Heart left ventricle (tissue), 16 donors: ENCODE data around the gene EXD3. TPM values are rescaled to one million over a fixed set of nuclear protein-coding genes. Genes with fewer than 3 reads are reported as not detected.
A peak's percentile ranks its signal among the peaks of the same experiment; 100 is the strongest.

Experiments
- ATAC-seq, 4 donors: fragments of 200-7000 bp; cut with Tn5 transposase; one replicate each; pipeline ENCODE4 v1.9.1; 2020 to 2022; ENCODE audit warnings: moderate library complexity in 4 of 4, mild to moderate bottlenecking in 3 of 4, moderate number of reproducible peaks in 1 of 4
- DNase-seq, 5 donors: peaks; one replicate each; pipeline ENCODE4 v3.0.0-alpha.2; 2020
- H3K27ac ChIP-seq, 12 donors: fragments of 200-600 bp; sonication (generic) in 4 of 12; one replicate each; pipeline versions ENCODE4 v1.5.0 to v1.8.0; 2016 to 2022; ENCODE audit warnings: mild to moderate bottlenecking in 2 of 12
- H3K27me3 ChIP-seq, 9 donors: fragments of 200-600 bp; sonication (generic) in 2 of 9; one replicate each; pipeline versions ENCODE4 v1.5.1 to v1.8.0; 2016 to 2022; ENCODE audit warnings: mild to moderate bottlenecking in 3 of 9
- H3K36me3 ChIP-seq, 9 donors: fragments of 200-600 bp; sonication (generic) in 2 of 9; one replicate each; pipeline versions ENCODE4 v1.5.0 to v1.8.0; 2018 to 2022; ENCODE audit warnings: mild to moderate bottlenecking in 2 of 9
- H3K4me1 ChIP-seq, 12 donors: fragments of 200-600 bp; sonication (generic) in 4 of 12; one replicate each; pipeline versions ENCODE4 v1.5.0 to v1.8.0; 2016 to 2022; ENCODE audit warnings: mild to moderate bottlenecking in 3 of 12
- H3K4me3 ChIP-seq, 12 donors: fragments of 200-600 bp; sonication (generic) in 4 of 12; one replicate each; pipeline versions ENCODE4 v1.5.0 to v1.8.0; 2017 to 2022; ENCODE audit warnings: mild to moderate bottlenecking in 9 of 12, moderate library complexity in 4 of 12
- H3K9me3 ChIP-seq, 12 donors: fragments of 200-600 bp; sonication (generic) in 4 of 12; one replicate each; pipeline versions ENCODE4 v1.5.0 to v1.8.0; 2016 to 2022; ENCODE audit warnings: mild to moderate bottlenecking in 1 of 12
- POLR2A ChIP-seq, 2 donors: fragments of 450-650 bp; IDR thresholded peaks; one replicate each; pipeline ENCODE4 v1.6.1; 2017; ENCODE audit warnings: antibody characterized with exemption in 2 of 2, mild to moderate bottlenecking in 2 of 2, moderate library complexity in 2 of 2
- WGBS, 4 donors: extraction: QIAGEN DNeasy Blood & Tissue Kit in 2 of 4; methylation state at CpG; one replicate each; pipeline versions ENCODE4 v1.1.5 to v1.1.7; 2013 to 2018; 5-methylcytosine and 5-hydroxymethylcytosine counted together
- intact Hi-C, 10 donors: fragments of 100-400 bp; cut with DNase I; formaldehyde crosslinking; loops; one replicate each; pipeline versions ENCODE4 v1.11.1 to v1.14.2; 2022
- polyA plus RNA-seq, 2 donors: library from polyadenylated mRNA; stranded (reverse); fragments of 200-250 nt; gene quantifications; one replicate each; pipeline ENCODE4 v1.2.3, GENCODE V29; 2013
- total RNA-seq, 9 donors: library from RNA; depleted of rRNA in 2 of 9; stranded (reverse); fragments of >200 nt in 2 of 9; fragmentation: NEBNext Ultra II Directional in 3 of 9; extraction: Animal tissue kit (Norgen Biotek cat#: 25700) in 3 of 9; gene quantifications; one replicate each; pipeline versions ENCODE4 v1.1.0 to v1.2.4, GENCODE V29; 2016 to 2023
- TF ChIP-seq, protein P1 (sequence below), 12 donors: fragments of 200-600 bp; sonication (generic) in 4 of 12; IDR thresholded peaks; one replicate each; pipeline versions ENCODE4 v1.5.0 to v1.8.0; 2018 to 2022; ENCODE audit warnings: antibody characterized with exemption in 12 of 12, mild to moderate bottlenecking in 5 of 12
- donor health status: ischemic (EF 13 %, LVEDD 7.1; RV severe dilation, severe dysfunction).
- donor health status: healthy with polysubstance abuse.
- donor health status: DM: no; HTN: yes; CAD: no.
- donor health status: DM: no; HTN: no; CAD: no.
- donor health status: ischemic (EF 25% LVEDD 6.9; RV normal size, moderate dysfunction).
- donor health status: ischemic (EF 25% LVEDD 5.7; RV mildly dilated, moderate dysfunction).
- donor health status: healthy.
- donor health status: DM: yes; HTN: yes; CAD: no.
- donor health status: ischemic (EF 35%, LVEDD 5.7; RV mildly dilated, moderate dysfunction).
- donor health status: nonischemic (EF 11% LVEDD 7.7; RV severe dilation, severe dysfunction).
- donor health status: DM: yes; HTN: yes; CAD: no.
- donor health status: PGD.
- donor health status: ischemic (EF 29% LVEDD 5.4; RV normal size, mild dysfunction).
- donor health status: nonischemic (EF 23%, LVEDD 6.1; RV moderate dilation, normal function).

EXD3 gene
- total and polyA plus RNA-seq, 11 donors: 4.1 to 15.2 (median 8.6) TPM

DNA sequence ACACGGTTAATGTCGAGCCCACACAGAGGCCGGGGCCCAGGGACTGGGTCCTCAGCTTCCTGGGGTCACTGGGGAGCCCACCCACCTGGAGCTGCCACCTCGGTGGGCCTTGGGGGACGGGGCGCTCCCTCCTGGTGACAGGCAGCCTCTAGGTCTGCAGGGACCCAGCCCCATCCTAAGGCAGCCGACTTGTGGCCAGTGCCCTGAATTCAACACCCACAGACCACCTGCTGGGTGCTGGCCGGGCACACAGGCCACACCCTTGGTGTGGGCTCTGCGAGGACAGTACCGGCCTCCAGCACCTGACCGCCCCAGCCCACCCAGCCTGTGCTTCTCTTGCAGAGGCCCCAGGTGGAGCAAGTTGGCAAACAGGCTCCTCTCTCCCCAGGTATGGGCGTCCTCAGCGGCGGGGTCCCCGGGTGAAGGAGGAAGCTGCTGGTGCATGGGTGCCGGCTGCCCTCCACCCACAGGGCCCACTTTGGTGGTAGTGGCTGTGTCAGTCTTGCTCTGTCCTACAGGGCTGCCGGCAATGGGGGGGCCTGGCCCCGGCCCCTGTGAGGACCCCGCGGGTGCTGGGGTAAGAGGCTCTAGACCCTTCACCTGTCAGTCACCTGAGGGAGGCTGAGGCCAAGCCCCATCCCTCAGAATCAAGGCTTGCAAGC is 9.9 kb upstream of the EXD3 start:
- TF ChIP-seq, protein P1, sequence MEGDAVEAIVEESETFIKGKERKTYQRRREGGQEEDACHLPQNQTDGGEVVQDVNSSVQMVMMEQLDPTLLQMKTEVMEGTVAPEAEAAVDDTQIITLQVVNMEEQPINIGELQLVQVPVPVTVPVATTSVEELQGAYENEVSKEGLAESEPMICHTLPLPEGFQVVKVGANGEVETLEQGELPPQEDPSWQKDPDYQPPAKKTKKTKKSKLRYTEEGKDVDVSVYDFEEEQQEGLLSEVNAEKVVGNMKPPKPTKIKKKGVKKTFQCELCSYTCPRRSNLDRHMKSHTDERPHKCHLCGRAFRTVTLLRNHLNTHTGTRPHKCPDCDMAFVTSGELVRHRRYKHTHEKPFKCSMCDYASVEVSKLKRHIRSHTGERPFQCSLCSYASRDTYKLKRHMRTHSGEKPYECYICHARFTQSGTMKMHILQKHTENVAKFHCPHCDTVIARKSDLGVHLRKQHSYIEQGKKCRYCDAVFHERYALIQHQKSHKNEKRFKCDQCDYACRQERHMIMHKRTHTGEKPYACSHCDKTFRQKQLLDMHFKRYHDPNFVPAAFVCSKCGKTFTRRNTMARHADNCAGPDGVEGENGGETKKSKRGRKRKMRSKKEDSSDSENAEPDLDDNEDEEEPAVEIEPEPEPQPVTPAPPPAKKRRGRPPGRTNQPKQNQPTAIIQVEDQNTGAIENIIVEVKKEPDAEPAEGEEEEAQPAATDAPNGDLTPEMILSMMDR (IDR thresholded peaks at IDR 0.05): no peak
- TF ChIP-seq POLR2A (IDR thresholded peaks at IDR 0.05): no peak
- H3K36me3 ChIP-seq: no peaks in the 10 kb centered on the region
- ATAC-seq (no peak), DNase-seq (peak in 3 of 5 donors; percentile 17 to 57 (median 22))
- peaks cover 0 to 9% (median 0%) of the 10 kb centered on the region in 9 donors for H3K27me3 ChIP-seq
- no peak overlapping the region for H3K4me3 ChIP-seq
- H3K27ac ChIP-seq: no peak overlapping the region
- no peaks in the 10 kb centered on the region for H3K4me1 ChIP-seq
- intact Hi-C loops: no loop called here
- 91 to 98% (median 94%) methylated on average over 8 to 20 of the region's 20 CpGs for whole genome bisulfite sequencing, 4 donors
- H3K9me3 ChIP-seq: no peaks in the 10 kb centered on the region

DNA sequence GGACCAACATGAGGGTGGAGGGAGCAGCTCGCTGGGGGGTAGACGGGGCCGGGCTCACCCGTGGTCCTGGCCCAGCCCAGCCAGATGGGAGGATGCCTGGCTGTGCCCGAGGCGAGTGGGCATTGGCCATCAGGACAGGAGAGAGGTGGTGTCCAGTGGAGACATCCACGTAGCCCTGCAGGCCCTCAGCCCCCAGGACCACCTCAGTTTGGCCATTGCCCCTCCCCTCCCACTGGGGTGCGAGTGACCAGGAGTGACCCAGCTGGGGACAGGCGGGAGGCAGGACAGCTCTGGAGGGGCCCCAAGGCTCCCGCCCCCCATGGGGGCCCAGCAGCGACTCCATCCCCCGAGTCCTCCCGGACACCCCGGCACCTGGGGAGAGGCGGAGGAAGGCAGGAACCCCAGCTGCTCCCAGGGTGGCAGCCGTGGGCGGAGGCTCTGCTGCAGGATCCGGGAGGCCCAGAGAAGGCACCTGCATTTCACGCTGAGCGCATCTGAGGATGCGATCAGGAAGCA is 8.5 kb upstream of the EXD3 start:
- Histone ChIP-seq H3K4me3 (no peak overlapping the region), H3K27ac (no peak overlapping the region), H3K9me3 (no peaks in the 10 kb centered on the region), H3K36me3 (no peaks in the 10 kb centered on the region), H3K4me1 (no peaks in the 10 kb centered on the region), H3K27me3 (peaks cover 0 to under 1% (median 0%) of the 10 kb centered on the region in 9 donors)
- intact Hi-C loops: no loop called here
- 84 to 97% (median 86%) methylated on average over 5 to 21 of the region's 21 CpGs for WGBS, 4 donors
- TF ChIP-seq, protein P1 (IDR thresholded peaks at IDR 0.05): no peak
- TF ChIP-seq POLR2A (IDR thresholded peaks at IDR 0.05): no peak
- DNase-seq (peak in 2 of 5 donors; percentile 17 to 65), ATAC-seq (no peak)

DNA sequence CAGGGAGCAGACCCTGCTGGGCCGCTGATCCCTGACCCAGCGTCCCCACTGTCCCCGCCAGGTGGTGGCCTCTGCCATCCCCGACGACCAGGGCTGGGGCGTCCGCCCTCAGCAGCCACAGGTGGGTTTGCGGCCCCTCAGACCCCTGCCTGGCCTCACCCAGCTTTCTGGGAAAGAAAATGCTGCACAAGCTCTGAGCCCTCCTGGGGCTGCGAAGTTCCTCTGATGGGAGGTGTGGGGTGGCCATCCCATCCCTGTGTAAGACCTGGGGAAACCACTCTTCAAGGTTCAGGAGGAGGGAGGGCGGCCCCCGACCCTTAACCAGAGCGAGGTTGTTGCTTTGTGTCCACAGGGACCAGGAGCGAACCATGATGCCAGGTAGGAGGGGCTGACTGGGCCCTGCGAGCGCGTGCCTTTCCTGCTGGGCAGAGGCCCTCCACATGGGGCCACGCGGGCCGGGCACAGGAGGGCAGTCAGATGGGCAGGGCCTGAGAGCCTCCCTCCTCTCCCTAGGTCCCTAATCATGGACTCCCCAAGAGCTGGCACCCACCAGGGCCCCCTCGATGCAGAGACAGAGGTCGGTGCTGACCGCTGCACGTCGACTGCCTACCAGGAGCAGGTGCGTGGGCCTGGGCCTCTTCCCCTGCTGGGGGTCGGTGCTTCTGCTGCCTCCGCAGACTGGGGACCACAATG is 7.9 kb upstream of the EXD3 start:
- 85 to 89% (median 85%) methylated on average over 17 to 27 of the region's 27 CpGs for WGBS, 4 donors
- peak in 2 of 5 donors; percentile 24 to 44 for DNase-seq
- H3K9me3 ChIP-seq: no peaks in the 10 kb centered on the region

More for the DNA sequence above, 7.9 kb upstream of the EXD3 start:
- no peak for TF ChIP-seq POLR2A (IDR thresholded peaks at IDR 0.05)
- TF ChIP-seq, protein P1 (IDR thresholded peaks at IDR 0.05): no peak
- H3K4me3 ChIP-seq: no peak overlapping the region
- no peak overlapping the region for H3K27ac ChIP-seq
- ATAC-seq: no peak
- intact Hi-C loops: no loop called here
- H3K4me1 ChIP-seq: peaks cover 0 to 2% (median 0%) of the 10 kb centered on the region in 12 donors
- no peaks in the 10 kb centered on the region for H3K27me3 ChIP-seq
- no peaks in the 10 kb centered on the region for H3K36me3 ChIP-seq
